ENCODE measurements around the gene ACTG2. TPM values are rescaled to one million over a fixed set of nuclear protein-coding genes. Genes with fewer than 3 reads are reported as not detected.

Gene ACTG2
- total RNA-seq, 3 donors from 2014 or later: 53.1 to 3,506 (median 391) TPM

- Histone ChIP-seq H3K4me3 (no peak overlapping the region), H3K9me3 (no peaks in the 10 kb centered on the region), H3K36me3 (ENCODE audit: low read depth) (no peaks in the 10 kb centered on the region), H3K4me1 (ENCODE audit: low read depth) (no peaks in the 10 kb centered on the region)
- ATAC-seq: no peak
- no peak for DNase-seq
- intact Hi-C loops (cut with DNase I, micrococcal nuclease): no loop called here
- no peak for TF ChIP-seq CTCF (IDR thresholded peaks at IDR 0.05)
These were observed 49.9 kb downstream of the ACTG2 start for GRCh38 chr2:73942664-73943063.

DNA sequence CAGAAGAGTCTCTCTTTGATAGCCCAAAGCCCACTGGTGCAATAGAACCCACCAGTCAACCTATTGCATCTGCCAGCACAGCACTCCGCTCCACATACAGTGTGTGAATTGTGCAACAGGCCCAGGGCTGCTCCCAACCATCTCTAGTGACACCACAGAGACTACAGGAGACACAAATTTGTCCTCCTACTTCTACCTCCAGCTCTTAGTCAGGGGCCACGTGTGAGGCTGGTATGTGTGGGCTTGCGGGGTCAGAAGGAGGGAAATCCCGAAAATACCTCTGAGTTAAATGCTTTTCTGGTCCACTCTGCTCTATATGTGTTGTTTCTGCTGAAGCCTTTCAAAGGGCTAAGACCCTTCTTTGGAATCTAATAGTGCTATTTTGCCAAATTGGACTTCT is 51.9 kb downstream of the ACTG2 start:
- H3K36me3 ChIP-seq (ENCODE audit: low read depth): no peaks in the 10 kb centered on the region
- intact Hi-C loops (cut with DNase I, micrococcal nuclease): no loop called here
- DNase-seq (no peak), ATAC-seq (no peak)
- TF ChIP-seq CTCF (IDR thresholded peaks at IDR 0.05): no peak
- H3K4me1 ChIP-seq (ENCODE audit: low read depth): no peaks in the 10 kb centered on the region
- H3K4me3 ChIP-seq: no peak overlapping the region
- H3K9me3 ChIP-seq: no peaks in the 10 kb centered on the region

- DNase-seq (no peak), ATAC-seq (no peak)
- H3K4me1 ChIP-seq (ENCODE audit: low read depth): no peaks in the 10 kb centered on the region
- no peak overlapping the region for H3K4me3 ChIP-seq
- no peaks in the 10 kb centered on the region for H3K36me3 ChIP-seq (ENCODE audit: low read depth)
- no peak for TF ChIP-seq CTCF (IDR thresholded peaks at IDR 0.05)
- intact Hi-C loops (cut with DNase I, micrococcal nuclease): no loop called here
- no peaks in the 10 kb centered on the region for H3K9me3 ChIP-seq
These were observed 53.4 kb downstream of the ACTG2 start for GRCh38 chr2:73946215-73946614.

DNA sequence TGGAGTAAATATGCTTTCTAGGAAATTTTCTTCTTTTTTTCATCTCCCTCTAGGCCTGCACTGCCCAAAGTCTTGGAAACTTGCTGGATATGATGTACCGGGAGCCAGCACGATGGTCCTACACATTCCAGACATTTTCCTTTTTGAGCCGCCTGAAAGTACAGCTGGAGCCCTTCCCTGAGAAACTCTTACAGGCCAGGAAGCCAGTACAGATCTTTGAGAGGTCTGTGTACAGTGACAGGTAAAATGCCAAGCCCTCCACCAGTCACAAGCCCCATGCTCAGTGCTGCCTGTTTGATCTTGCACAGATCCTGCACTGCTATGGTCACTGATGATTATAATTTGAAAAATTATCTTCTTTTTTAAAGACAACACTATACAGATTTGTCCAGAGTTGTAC is 53.9 kb downstream of the ACTG2 start:
- Histone ChIP-seq H3K9me3 (no peaks in the 10 kb centered on the region), H3K4me3 (no peak overlapping the region), H3K36me3 (ENCODE audit: low read depth) (no peaks in the 10 kb centered on the region), H3K4me1 (ENCODE audit: low read depth) (no peaks in the 10 kb centered on the region)
- TF ChIP-seq CTCF (IDR thresholded peaks at IDR 0.05): no peak
- intact Hi-C loops (cut with DNase I, micrococcal nuclease): no loop called here
- DNase-seq (no peak), ATAC-seq (no peak)

GRCh38 chr2:73947412-73948018 is 54.7 kb downstream of the ACTG2 start:
- DNase-seq (no peak), ATAC-seq (no peak)
- intact Hi-C loops (cut with DNase I, micrococcal nuclease): no loop called here
- Histone ChIP-seq H3K4me1 (ENCODE audit: low read depth) (no peaks in the 10 kb centered on the region), H3K36me3 (ENCODE audit: low read depth) (no peaks in the 10 kb centered on the region), H3K4me3 (no peak overlapping the region), H3K9me3 (no peaks in the 10 kb centered on the region)
- TF ChIP-seq CTCF (IDR thresholded peaks at IDR 0.05): no peak

- no peaks in the 10 kb centered on the region for H3K9me3 ChIP-seq
- TF ChIP-seq CTCF (IDR thresholded peaks at IDR 0.05): no peak
- intact Hi-C loops (cut with DNase I, micrococcal nuclease): no loop called here
- no peaks in the 10 kb centered on the region for H3K4me1 ChIP-seq (ENCODE audit: low read depth)
- ATAC-seq (no peak), DNase-seq (no peak)
- no peak overlapping the region for H3K4me3 ChIP-seq
- no peaks in the 10 kb centered on the region for H3K36me3 ChIP-seq (ENCODE audit: low read depth)
These were observed 57.0 kb downstream of the ACTG2 start for GRCh38 chr2:73949802-73950201.
